Panc1 (cell line): ENCODE data around the gene GATA5.

Source experiments
- CTCF ChIP-seq: fragments of 450-650 bp; IDR thresholded peaks from 2 replicates; pipeline ENCODE4 v1.5.1; 2017; ENCODE audit warnings: mild to moderate bottlenecking
- POLR2AphosphoS5 ChIP-seq: IDR thresholded peaks from 2 replicates; pipeline ENCODE4 v1.6.1; 2012; ENCODE audit warnings: mild to moderate bottlenecking, low read depth, low read length, moderate library complexity
- SIN3A ChIP-seq: IDR thresholded peaks from 2 replicates; pipeline ENCODE4 v1.6.1; 2012; ENCODE audit warnings: low read depth, mild to moderate bottlenecking, low read length, moderate library complexity, borderline replicate concordance; ENCODE audit not compliant: insufficient read depth

- TF ChIP-seq POLR2AphosphoS5 (no peak), SIN3A (no peak), CTCF (no peak)
Measured at GRCh38 chr20:62482146-62482809, 6.5 kb upstream of the GATA5 start.
